MM.1S (cell line): ENCODE results near the gene ENOX1.

Experiments
- EZH2phosphoT487 ChIP-seq: fragments of 300-600 bp; sonication (generic); IDR thresholded peaks from 2 replicates; pipeline ENCODE4 v1.6.1; 2018; ENCODE audit warnings: antibody characterized with exemption, low read length
- TF ChIP-seq, protein P1 (sequence below): fragments of 300-600 bp; sonication (generic); IDR thresholded peaks from 2 replicates; pipeline ENCODE4 v1.5.1; 2016; ENCODE audit warnings: antibody characterized with exemption, low read length, mixed read lengths

DNA sequence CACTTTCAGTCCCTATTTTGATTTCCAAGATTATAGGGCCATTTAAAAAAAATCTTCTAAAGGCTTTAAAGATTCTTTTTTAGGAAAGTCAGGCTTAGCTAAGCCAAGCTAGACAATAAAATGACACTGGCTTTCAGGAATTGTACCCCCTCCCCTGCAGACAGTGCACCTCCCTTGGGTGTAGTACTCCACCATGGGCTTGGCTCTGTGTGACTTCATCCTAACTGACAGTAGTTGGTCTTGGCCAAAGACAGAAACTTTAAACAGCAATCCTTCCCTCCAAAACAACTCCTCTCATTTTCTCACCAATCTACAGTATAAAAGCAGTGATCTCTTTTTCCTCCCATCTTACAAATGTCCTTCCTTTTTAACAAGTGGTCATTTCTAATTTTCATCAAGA is 480.4 kb downstream of the ENOX1 start:
- TF ChIP-seq EZH2phosphoT487: no peak
- TF ChIP-seq, protein P1, sequence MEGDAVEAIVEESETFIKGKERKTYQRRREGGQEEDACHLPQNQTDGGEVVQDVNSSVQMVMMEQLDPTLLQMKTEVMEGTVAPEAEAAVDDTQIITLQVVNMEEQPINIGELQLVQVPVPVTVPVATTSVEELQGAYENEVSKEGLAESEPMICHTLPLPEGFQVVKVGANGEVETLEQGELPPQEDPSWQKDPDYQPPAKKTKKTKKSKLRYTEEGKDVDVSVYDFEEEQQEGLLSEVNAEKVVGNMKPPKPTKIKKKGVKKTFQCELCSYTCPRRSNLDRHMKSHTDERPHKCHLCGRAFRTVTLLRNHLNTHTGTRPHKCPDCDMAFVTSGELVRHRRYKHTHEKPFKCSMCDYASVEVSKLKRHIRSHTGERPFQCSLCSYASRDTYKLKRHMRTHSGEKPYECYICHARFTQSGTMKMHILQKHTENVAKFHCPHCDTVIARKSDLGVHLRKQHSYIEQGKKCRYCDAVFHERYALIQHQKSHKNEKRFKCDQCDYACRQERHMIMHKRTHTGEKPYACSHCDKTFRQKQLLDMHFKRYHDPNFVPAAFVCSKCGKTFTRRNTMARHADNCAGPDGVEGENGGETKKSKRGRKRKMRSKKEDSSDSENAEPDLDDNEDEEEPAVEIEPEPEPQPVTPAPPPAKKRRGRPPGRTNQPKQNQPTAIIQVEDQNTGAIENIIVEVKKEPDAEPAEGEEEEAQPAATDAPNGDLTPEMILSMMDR: no peak
